Motor neuron (in vitro differentiated cells): ENCODE measurements around the gene CDH13. TPM values are rescaled to one million over a fixed set of nuclear protein-coding genes. Genes with fewer than 3 reads are reported as not detected.

ENCODE experiments used
- ATAC-seq, 8 experiments: fragments of 200-7000 bp; cut with Tn5 transposase; replicated peaks in 6 of 8; 2 replicates each; pipeline ENCODE4 v1.8.0; 2021; ENCODE audit warnings: mild to moderate bottlenecking in 8 of 8, moderate library complexity in 8 of 8
- H3K27ac ChIP-seq, 2 donors: fragments of 250-450 bp; sonication (Bioruptor Pico); 2 replicates each; pipeline ENCODE4 v1.9.0; 2021; ENCODE audit warnings: antibody characterized with exemption in 2 of 2, mild to moderate bottlenecking in 2 of 2, moderate library complexity in 1 of 2
- H3K4me1 ChIP-seq, 2 donors: fragments of 250-450 bp; sonication (Bioruptor Pico); replicated peaks in 1 of 2; 2 replicates each; pipeline ENCODE4 v1.6.1; 2021; ENCODE audit warnings: antibody characterized with exemption in 2 of 2, mild to moderate bottlenecking in 2 of 2, moderate library complexity in 1 of 2
- H3K4me3 ChIP-seq, 5 donors: fragments of 250-450 bp; sonication (Bioruptor Pico); 2 replicates each; pipeline ENCODE4 v1.9.0; 2021; ENCODE audit warnings: antibody characterized with exemption in 5 of 5, mild to moderate bottlenecking in 5 of 5, moderate library complexity in 4 of 5
- WGBS, 10 experiments: fragments of 450-650 bp; shearing (Covaris generic); methylation state at CpG; one replicate each; pipeline ENCODE4 v1.0.0; 2022; 5-methylcytosine and 5-hydroxymethylcytosine counted together
- in situ Hi-C, 9 experiments: fragments of 400-800 bp; cut with MboI; loops; one replicate each; pipeline ENCODE4 v1.15.0; 2021; ENCODE audit warnings: low sequenced_read_pairs in 9 of 9, low pct_unique_long_range_greater_than_20kb in 2 of 9; ENCODE audit not compliant: unreplicated experiment in 9 of 9
- total RNA-seq, 8 experiments: library from RNA; unstranded; fragments of 300-600 nt; gene quantifications; 2 replicates each; pipeline versions ENCODE4 v1.2.3 to v1.2.4, GENCODE V29; 2022

Gene CDH13
- total RNA-seq, 8 experiments from 2014 or later: 0.42 to 10.3 (median 3.4) TPM

DNA sequence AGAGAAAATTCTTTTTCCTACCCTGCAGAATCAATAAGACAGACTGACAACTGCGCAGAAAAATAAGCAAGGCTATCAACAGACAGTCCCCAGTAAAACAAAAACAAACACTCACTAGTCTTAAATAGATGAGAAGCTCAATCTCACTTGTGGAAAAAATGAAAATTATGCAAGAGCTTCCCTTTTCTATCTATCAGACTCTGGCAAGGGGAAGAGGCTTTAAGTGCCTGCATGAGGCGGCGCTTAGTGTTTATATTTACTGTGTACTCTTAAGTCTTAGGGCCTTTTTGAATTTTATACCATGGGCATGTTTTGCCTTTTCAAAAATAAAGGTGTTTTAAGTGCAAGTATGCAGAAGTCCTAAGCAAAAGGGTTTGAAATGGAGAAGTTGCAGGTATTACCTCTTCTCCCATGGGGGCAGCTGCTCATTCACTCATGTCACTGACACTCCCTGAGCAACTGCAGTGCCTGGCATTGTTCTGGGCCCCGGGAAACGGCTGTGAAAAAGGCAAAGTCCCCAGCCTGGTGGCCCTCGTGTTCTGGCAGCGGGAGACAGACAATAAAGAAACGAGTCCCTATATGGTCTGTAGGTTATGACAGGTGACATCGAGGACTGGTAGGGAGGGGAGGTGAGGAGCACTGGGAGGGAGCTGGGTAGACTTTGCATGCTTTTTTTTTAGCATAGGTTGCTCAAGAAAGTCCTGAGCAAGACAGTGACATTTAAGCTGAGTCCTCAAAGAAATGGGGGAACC, 1216.2 kb downstream of the CDH13 start:
- Histone ChIP-seq H3K27ac (peak overlapping the region in 1 of 2 donors; percentile 7), H3K4me3 (no peak overlapping the region), H3K4me1 (peaks cover 25 to 40% of the 10 kb centered on the region in 2 donors)
- 35 to 100% (median 69%) methylated on average over 1 to 8 of the region's 9 CpGs; no CpG with 5 or more reads in 3 of the 10 experiments for WGBS, 10 experiments
- ATAC-seq: peak in 5 of 8 experiments; percentile 48 to 69 (median 55)
- in situ Hi-C loops: no loop called here

DNA sequence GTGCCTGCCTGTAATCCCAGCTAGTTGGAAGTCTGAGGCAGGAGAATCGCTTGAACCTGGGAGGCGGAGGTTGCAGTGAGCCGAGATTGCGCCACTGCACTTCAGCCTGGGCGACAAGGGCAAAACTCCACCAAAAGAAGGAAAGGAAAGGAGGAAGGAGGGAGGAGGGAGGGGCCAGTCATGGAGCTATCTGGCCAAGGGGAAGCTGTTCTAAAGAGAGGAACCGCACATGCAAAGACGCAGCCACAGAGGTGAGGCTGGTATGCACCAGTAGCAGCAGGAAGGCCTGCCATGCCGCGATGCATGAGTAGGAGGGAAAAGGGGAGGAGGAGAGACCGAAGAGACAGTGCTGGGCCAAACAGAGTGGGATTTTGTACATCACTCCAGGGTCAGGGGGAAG, 1216.9 kb downstream of the CDH13 start:
- peak in 2 of 8 experiments; percentile 18 to 28 for ATAC-seq
- 30 to 100% (median 52%) methylated on average over 1 to 9 of the region's 10 CpGs; no CpG with 5 or more reads in 2 of the 10 experiments for WGBS, 10 experiments
- H3K4me3 ChIP-seq: no peak overlapping the region
- in situ Hi-C loops: no loop called here
- peaks cover 25 to 46% of the 10 kb centered on the region in 2 donors for H3K4me1 ChIP-seq
- no peak overlapping the region for H3K27ac ChIP-seq

DNA sequence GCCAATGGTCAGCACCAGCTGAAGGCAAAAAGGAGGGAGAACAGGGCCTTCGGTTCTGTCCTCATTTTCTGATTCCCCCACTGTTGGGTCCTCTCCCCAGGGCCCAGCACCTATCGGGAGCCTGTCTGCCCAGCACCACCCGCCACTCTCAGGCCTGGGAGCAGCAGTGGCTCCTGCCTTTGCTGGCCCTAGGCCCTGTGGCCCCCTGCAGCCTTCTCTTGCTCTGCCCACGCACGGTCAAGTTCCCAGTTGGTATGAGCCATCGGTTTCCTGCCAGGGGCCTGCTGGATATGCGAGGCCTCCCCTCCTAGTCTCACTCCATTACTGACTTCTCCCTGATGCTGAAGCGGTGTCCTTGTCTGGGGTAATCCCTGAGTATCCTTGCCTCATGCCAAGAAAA, 1218.5 kb downstream of the CDH13 start:
- Histone ChIP-seq H3K4me3 (no peak overlapping the region), H3K4me1 (peaks cover 41 to 58% of the 10 kb centered on the region in 2 donors), H3K27ac (no peak overlapping the region)
- in situ Hi-C loops: no loop called here
- ATAC-seq: no peak
- WGBS, 10 experiments: 80 to 94% (median 87%) methylated on average over 1 to 6 of the region's 8 CpGs; no CpG with 5 or more reads in 6 of the 10 experiments

DNA sequence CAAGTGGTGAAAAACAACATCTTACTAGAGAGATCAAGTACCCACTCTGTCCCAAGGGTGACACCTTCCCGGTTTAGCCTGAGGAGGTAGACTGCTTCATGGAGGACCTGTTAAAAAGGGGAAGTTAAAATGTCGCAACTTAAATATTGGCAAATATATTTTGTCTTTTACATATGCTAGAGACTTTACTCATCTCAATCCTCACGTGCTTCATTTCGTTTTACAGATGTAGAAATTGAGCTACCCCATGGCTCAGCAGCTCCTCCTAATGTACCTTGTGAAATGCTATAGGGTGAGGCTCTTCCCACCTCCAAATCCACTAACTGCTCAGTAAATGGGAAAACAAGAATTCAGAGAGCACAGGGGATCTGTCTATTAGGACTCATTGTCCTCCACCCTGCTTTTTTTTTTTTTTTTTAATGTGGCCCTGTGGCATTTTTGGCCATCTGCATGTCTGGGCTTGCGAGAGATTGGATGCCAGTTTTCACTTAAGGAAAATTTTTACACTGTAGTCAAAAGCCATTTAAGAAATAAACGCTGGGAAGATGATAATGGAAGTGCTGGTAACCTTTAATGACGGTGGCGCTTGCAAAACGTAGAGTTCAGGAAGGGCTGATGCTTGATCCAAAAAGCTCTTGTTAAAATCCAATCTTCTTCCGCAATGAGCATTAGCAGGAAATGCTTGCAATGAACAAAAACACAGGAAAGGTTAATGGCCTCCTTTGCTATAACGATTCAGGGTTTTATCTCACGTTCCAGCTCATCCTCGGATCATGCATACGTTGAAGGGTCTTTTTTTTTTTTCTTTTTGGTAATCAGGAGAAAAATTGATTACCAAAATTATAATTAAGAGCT, 1220.8 kb downstream of the CDH13 start:
- no peak overlapping the region for H3K27ac ChIP-seq
- H3K4me1 ChIP-seq: peaks cover 36 to 51% of the 10 kb centered on the region in 2 donors
- no peak overlapping the region for H3K4me3 ChIP-seq
- in situ Hi-C loops: no loop called here
- ATAC-seq: peak in 3 of 8 experiments; percentile 20 to 54 (median 49)
- WGBS, 10 experiments: 52 to 100% (median 87%) methylated on average over 1 to 14 of the region's 14 CpGs

DNA sequence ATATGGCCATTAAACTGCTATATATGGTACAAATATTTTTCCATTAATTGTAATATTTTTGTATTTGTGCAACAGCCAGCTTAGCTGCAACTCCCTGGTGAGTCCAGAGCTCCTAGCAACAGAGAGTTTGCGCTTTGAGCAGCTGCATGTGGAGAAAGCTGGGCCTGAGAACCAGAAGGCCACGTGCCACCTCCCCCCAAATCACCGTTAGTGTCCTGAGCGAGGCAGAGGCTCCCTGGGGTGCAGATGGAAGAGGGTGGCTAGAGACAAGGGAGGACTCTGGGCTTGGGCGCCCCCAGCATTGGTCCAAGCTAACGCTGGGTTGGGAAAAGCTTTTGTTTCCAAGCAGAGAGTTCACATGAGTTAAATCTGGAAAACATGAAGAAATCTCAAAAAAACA, 1222.7 kb downstream of the CDH13 start:
- H3K4me3 ChIP-seq: no peak overlapping the region
- 17 to 80% (median 56%) methylated on average over 1 to 4 of the region's 6 CpGs; no CpG with 5 or more reads in 1 of the 10 experiments for WGBS, 10 experiments
- ATAC-seq: peak in 1 of 8 experiments; percentile 68
- in situ Hi-C loops: no loop called here
- H3K4me1 ChIP-seq: peaks cover 23 to 35% of the 10 kb centered on the region in 2 donors
- no peak overlapping the region for H3K27ac ChIP-seq
